NCI-H146 (cell line): ENCODE results near the gene NFASC.

Experiments used
- DNase-seq: peaks from one replicate; lab custom pipeline; 2025; lab: John Stamatoyannopoulos, UW

Gene NFASC

DNA sequence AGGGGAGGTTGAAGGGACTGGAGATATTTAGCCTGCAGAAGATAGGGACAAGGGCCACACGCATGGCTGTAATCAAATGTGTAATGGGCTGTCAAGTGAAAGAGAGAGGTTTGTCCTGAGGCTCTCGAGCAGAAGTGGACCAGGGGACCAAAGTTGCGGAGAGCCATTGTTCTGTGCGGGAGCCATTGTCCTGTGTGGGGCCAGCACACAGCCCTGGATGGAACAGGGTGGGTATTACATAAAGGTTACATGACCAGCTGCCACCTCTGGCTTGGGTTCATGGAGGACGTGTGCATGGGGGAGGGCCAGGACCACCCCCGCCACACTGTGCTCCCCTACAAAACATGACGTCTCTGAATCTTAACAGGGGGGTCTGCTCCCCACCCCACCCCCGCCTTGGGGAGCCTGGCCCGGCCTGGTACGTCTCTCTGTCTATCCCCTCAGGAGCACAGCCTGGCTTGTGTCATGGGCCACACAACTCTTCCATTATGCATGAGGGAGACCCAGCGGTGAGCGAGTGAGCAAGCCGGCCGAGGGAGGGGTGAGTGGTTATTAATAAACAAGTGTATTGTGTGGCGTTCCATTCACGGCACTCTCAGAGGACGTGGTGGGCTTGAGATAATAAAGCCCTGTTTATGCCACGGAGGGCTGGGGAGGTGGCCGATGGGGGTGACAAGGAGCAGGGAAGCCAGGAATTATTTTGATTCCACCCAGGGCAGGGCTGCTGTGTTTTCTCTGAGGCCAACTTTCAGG, at the start of gene NFASC:
Gene NFASC (plus strand): TSS at position 703 of the 753 bp plus-strand sequence. CDS start 73,454 bp downstream, outside the sequence.
- DNase-seq, result no peak

DNA sequence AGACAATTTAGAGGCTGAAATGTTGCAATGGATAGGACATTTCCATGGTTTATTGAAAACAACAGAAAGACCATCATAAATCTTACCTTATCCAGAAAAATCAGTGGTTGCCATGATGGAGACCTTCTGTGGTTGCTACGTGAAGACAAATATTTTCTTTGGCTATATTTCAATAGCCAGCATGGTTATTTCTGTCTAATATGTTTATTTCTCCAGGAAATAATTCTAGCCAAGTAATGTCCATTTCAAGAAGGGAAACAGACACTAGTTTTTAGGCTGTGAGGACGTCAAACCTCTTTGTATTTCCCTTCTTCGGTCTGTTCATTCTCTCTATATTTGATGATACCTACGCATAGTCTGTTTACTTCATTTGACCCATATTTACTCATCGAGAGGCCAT, 49.2 kb upstream of the NFASC start:
- no peak for DNase-seq

DNA sequence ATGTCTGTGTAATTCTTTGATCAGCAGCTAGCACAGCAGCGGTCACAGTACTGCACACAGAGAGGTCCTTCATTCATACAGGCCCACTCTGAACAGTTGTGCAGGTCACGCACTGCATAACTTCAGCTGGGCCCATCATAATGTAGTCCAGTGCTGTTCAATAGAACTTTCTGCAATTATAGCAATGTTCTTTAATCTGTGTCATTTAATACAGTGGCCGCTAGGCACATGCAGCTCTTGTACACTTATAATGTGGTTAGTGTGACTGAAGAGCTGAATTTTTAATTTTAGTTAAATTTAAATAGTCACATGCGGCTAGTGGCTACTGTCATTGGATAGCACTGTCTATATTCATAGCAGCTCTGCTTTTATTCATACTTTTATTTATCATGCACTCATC, 48.7 kb upstream of the NFASC start:
- DNase-seq, result no peak

DNA sequence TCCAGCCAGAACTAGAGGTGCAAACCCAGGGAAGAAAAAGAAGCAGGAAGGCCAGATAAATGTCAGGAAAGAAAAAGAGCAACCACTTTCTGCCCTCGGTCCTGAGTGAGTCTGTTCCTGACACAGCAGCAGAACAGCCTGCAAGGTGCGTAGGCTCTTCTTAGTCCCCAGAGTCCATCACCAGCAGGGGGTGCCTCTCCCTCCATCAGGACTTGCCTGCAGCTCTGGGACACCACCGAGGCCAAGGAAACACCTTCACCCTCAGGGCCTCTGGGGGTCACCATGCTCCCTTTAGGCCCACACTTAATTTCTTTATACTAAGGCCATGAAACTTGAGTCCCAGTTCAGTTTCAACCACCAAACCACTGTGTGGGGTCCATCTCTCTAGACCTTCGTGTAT, 43.7 kb upstream of the NFASC start:
- peak; percentile 64 for DNase-seq

DNA sequence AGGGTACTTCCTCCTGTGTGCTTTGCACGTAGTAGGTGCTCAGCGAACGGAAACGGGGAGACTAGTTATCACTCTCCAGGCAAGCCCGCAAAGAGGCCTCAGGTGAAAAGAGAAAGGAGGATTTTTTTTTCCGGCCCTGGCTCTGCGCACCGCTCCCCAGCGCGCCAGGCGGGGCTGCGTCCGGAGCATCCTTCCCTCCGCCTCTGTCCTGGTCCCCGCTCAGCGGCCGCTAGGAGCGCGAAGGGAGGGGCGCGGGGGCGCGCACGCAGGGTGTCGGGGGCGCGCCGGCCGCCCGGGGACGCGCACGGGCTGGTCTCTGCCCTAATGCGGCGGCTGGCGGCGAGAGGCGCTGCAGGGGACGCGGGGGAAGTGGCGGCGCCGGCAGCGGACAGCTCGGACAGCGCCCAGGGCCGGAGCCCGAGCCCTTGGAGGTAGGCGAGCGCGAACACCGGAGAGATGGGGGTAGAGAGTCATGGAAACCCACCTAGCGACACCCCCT, 42.3 kb upstream of the NFASC start:
- DNase-seq, result peak; percentile 86

DNA sequence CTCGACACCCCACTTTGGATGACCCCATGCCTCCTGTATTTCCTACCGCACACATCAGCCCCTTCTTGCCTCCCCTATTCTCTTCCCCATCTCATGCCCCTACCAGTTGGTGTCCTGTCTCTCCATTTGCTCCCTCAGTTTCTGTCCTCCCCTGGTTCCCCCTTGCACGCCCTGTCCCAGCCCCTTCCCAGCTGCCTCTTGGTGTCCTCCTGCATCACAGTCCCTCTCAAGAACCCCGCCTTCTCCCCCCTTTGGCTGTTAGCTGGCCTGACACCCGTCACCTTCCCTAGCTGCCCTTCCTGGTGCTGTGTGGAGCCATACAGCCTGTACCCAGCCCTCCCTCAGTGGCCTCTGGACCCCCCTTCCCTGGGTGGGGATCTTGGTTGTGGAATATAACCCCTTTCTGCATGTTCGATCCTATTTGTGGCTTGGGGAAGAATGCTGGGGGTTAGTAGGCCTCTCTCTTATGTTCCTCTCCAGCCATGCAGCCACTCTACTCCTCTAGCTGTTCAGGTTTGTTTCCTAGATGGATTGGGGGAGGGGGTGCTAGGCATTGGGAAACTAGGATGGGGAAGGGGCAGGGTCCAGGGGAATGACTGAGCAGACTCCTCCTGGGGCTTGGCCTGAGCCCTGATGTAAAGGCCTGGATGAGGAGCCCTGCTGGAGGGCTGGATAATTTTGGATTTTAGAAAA, 41.4 kb upstream of the NFASC start:
- peak; percentile 26 for DNase-seq

DNA sequence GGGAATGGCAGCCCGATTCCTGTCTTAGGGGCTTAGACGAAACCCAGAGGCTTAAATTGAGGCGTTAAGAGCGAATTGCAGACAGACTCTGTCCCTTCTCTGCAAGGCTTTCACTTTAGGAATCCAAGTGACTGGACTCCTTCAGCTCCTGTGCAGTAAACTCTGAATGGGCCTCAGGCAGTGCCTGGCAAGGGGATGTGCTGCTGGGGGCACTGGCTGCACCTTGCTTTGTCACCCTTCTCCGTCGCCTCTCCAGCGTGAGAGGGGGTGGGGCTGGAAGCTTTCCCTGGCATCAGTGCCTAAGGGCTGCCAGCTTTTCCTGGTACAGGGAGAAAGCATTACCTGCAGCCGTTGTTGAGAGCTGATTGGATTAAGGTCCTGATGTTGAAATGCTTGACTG, 39.9 kb upstream of the NFASC start:
- DNase-seq, result no peak

DNA sequence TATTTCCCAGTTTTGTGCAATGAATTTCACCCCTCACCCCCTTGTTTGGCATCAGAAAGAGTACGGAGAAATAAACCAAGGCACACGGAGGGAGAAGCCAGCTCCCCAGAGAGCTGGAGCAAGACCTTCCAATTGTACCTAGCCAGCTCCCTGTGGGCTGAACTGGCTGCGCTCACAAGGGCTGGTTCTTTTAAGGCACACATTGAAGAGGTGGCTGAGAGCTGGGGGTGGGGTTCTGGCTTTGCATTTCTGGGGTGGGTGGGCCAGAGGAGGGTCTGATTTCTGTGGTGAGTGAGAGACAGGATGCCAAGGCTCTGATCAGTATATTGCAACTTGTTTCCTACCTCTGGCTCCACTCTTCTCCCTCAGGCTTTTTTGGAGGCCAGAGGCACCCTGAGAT, 39.5 kb upstream of the NFASC start:
- no peak for DNase-seq

DNA sequence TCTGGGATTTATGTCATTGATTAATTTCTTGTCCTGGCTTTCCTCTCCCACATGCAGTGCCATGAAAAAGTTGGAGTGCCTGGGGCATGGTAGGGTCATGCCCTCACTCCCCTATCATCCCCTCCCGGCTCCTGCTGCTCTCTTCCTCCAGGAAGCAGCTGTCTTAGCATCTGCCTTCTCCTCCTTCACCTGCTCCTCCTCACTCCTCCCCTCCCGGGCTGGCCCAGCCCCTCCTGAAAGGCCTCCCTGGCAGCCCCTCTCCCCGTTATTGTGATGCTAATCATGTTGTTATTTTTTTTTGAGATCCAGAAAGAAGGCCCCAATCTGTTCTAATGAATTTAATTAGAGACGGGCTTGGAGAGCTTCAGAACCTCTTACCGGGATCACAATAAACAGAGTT, 36.3 kb upstream of the NFASC start:
- DNase-seq, result peak; percentile 46

DNA sequence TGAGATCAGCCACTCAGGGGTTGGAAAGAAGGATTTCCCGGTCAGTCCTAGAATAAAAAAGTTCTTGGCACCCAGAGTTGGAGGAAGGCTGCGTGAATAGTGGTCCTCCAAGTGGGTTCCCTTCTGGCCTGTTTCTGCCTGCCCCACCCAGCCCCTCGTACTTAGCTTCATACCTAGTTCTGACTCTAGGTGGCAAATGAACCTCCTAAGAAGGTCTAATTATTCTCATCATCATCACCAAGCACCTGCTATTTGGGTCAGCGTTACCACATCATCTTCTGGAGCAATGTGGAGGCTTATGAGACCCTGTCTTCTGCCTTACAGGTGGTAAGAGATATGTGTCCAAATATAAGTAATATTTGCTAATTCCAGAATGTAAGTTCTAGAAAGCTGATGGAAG, 35.9 kb upstream of the NFASC start:
- no peak for DNase-seq

DNA sequence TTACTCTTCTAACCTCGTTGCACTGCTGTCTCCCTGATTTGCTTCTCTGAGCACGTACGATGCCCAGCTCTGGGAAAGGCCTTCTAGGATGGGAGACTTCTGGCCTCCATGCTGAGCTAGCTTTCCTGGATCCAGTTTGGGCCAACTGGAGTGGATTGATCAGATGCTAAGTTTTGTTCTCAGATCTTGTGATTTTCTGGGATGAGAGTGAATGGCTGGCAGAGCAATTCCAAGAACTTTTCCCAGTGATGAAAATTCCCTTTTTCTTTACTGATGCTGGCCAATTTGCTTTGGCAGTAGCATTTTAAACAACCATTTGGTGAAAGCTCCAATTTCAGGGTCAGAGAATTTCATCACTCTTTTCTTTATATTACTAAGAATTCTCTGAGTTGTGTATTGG, 34.9 kb upstream of the NFASC start:
- no peak for DNase-seq

DNA sequence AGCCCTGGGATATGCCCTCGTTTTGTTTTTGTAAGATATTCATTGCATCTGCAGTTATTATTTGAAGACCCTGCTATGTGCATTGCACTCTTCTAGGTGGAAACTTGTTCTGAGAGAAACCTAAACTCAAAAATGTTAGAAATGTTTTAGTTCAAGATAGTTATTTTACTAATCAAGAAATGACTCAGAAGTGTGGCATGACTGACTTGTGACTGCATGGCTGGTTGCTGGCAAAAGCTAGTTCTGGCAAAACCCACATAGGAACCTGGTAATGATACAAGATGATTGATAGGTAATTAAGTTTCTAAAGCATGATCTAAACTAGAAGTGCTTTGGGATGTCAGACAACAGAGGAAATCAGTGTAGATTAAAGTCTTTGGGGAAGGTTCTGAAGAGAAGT, 33.8 kb upstream of the NFASC start:
- no peak for DNase-seq

DNA sequence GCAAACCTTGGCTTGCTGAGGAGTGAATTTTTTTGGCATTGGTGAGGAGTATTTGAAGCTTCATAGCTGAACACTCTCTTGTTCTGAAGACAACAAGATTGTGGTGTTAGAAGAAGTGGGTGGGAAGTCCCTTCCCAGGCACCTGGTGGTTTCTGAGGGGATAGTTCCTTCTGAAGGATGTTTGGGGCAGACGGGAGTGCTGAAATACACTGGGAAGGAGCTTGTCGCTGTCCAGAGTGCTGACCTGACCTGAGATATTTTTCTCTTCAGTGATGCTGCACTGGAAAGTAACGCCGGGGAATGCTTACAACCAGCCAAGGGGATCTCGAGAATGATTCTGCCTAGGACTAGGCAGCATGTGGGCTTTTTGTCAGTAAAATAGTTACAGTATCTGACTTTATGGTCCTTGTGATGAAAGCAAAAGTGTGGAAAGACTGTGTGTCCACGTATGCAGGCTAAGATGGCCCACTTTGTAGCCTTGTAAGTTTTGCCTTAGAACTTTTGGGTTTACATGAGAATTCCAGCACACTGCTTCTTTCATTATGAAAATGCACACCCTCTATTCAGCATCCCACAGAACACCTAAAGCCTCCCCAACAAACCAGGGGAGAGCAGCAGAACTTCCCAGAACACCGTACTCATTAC, 33.1 kb upstream of the NFASC start:
- no peak for DNase-seq

DNA sequence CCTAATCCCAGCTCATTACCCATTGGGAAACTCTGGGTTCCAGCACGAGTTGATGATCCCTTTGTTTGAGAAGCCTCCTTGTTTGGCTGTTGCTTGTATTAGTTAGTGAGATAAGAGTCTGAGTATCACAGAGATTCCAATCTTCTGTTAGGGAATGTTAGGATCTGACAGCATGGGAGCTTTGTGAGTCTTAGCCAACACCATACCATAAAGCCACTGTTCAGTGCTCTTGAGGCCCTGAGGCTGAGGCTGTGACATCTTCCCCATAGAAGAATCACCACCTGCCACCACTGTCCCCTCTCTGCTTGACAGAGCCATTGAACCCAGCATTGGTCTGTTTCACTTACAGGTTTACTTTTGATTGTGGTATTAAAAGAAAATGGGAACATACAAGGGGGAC, 29.3 kb upstream of the NFASC start:
- no peak for DNase-seq

DNA sequence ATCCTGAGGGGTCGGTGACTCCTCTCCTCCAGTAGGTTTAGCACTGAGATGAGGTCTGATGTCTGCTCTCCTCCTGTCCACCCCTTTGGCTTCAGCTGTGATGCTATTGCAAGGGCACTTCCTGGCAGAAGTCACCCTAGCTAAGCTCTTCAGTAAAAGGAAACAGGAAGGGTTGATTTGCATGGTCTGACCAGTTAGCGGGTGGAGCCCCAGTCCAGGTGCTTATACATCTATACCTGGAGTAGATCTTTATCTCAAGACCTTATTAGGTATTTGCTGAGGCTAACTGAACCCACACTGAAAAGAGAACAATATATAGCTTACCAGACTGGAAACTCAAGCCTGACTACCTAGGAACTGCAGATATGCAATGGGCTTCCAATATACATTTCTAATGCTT, 28.9 kb upstream of the NFASC start:
- DNase-seq, result peak; percentile 65

DNA sequence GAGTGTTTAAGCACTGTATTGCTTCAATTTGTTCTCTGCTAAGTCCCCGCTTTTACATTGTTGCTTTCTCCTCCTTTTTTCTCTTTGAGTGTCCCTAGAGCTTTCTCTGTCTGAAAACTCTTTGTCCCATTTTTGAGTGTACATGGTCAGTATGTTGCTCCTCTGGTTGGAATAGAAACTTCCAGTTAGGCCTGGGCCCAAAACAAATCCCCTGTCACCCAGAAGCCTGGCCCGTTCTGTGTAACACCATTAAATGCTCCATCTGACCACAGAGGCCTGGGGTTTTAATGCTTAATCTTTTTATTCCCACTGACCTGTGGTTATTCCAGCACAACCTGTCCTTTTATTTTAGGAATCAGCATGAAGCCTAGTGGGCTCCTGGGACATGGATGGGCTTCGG, 28.3 kb upstream of the NFASC start:
- DNase-seq, result no peak

DNA sequence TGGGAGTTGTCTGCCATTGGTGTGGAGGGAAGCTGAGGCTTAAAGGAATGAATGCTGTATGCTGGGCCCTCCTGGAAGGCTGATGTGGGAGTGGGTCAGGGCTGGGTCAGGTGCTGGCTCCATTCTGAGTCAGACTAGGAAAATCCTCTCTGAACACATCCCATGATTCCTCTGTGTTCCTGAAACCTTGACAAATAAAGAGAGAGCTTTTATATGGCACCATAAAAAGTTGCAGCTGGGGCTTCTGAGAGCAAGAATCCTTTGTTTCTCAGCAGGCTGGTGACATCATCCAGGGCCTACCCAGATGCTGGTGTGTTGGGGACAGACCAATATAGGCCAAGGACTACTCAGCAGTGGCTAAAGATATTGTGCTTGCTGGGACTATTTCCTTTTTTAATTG, 27.8 kb upstream of the NFASC start:
- peak; percentile 38 for DNase-seq

DNA sequence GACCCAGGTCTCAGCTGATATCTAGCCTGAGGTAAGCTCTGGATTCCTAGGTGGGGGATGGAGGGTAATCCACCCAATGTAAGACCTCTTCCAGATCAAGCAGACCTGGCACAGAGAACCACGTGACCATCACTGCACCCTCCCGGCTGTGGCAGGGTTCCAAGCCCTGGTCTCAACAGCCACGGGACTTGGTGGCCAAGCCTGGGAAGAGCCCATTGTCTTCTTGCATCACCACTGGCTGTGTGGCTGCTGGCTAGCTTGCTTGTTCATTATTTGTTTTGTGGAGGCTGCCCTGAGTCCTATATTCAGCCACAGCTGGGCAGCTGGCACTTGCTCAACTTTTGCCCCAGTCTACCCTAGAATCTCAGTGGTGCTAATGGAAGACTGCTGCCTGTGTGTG, 24.1 kb upstream of the NFASC start:
- DNase-seq, result peak; percentile 77

DNA sequence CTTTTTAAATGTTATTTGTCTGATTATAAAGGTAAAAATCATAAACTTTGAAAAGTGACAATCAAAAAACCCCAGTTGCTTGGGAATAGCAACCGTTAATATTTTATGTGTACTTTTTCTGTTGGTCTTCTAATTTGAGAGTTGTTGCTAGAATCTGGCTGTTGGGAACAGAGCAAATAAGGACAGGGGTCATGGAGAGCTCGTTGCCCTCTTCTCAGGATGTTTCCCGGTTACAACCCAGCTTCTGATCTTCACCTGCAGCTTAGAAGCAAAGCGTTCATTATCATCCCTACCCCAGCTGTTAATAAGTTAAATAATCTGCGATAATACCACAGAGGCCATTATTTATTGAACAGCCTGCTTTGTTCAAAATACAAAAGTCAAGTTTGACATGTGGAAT, 22.1 kb upstream of the NFASC start:
- peak; percentile 64 for DNase-seq

DNA sequence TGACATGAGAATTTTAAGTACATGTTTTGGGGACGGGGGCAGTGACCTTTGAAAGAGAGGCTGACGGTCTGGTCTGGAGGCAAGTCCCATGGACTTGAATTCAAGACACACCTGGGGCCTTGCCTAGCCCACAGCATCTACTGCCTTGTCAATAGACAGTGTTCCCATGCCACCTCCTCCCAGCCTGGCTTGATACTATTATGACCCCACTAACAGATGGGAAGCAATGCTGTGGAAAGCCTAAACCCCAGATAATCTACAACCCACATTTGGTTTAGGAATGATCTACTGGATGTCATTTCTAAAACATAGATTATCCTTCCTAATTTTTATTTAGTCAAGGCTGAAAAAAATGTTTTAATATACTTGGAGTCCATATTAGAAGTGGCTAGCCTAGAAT, 17.8 kb upstream of the NFASC start:
- no peak for DNase-seq

DNA sequence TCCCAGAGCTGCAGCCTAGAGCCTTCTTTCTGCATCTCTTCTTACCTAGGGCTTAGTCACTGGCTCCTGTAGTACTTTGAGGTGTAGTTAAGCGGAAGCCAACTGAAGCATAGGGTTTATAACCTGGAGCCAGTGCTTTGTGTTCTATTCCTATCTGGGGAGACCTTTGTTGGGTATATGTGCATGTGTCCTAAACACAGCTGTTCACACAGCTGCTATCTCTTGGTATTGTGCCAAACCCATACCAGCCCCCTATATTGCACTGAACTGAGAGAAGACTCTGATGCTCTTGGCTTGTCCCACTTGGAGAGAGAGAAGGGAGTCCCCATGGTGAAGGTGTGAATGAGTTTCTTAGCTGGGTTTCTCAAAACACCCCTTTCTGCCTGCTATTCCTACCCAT, 17.2 kb upstream of the NFASC start:
- DNase-seq, result peak; percentile 25

DNA sequence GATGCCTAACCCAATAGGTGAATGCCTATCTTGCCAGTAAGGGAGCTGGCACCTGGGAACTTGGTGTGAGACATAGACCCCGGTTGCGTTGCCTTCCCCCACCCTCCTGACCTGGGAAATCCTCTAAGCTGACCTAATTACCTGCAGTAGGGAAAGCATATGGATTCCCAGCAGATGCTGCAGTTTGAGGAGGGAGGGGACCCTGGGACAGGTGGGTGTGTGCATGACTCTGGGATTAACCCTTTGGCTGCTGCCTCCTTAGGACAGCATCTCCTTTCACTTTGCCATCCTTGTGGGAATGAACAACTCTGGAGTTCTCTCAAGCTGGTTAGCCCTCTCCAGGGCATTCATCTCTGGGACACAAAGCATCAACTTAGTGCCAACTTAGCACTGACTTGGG, 16.4 kb upstream of the NFASC start:
- no peak for DNase-seq

DNA sequence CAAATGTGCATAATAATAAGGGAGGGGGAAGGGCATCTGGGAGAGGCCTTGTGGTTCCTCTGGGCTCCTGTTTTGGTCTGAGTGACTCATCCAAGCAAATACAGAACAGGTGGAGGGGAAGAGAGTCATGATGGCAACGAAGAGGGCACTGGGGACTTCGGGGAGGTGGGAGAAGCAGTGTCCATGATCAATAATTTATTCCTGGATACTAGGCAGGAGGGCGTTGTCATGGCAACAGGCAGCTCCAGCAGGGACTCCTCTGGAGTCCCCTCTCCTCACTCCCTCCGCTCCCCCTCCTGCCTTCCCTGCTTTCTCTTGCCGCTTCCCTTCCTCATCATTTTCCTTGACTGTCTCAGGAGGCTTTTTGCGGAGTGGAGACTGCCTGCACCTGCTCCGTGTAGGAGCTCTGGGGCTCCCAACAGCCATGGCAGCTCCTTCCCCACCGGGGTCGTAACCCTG, 12.3 kb upstream of the NFASC start:
- peak; percentile 99 for DNase-seq
